GM04504 (cell line): ENCODE results near the gene CHSY3.

Experiments used
- DNase-seq: peaks from one replicate; pipeline ENCODE4 v3.0.0-alpha.2; 2012; ENCODE audit warnings: low read depth

CHSY3 gene

DNA sequence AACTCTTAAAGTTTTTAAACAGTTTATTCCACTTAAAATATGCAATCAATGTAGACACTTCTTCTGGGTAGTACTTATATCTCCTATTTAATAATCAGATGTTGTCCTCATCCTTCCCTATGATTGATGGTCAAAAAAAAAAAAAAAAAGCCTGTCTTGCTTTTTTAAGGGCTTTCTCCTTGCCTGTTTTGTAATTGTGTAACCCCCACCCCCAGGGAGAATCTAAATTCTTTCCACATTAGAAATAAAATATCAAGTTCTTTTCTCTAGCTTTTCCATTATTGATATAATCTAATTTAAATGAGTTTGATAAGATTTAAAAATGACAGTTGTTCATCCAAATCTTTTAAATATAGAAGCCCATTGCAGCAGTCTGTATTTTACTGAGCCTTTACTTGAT lies 119.7 kb downstream of the CHSY3 start:
- DNase-seq: no peak

DNA sequence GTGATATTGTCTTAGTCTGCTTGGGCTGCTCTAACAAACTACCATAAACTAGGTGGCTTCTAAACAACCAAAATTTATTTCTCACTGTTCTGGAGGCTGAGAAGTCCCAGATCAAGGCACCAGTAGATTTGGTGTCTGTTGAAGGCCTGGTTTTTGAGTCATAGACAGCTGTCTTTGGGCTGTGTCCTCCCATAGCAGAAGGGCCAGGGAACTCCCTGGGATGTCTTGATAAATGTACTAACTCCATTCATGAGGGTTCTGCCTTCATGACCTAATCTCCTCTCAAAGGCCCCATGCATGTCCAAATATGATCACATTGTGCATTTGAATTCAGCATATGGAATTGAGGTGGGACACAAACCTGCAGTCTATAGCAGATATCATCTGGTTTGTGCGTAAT lies 121.2 kb downstream of the CHSY3 start:
- DNase-seq: no peak

GRCh38 chr5:130032807-130033206 lies 128.5 kb downstream of the CHSY3 start:
- DNase-seq: no peak

GRCh38 chr5:130034566-130035210 lies 130.4 kb downstream of the CHSY3 start:
- DNase-seq: no peak

DNA sequence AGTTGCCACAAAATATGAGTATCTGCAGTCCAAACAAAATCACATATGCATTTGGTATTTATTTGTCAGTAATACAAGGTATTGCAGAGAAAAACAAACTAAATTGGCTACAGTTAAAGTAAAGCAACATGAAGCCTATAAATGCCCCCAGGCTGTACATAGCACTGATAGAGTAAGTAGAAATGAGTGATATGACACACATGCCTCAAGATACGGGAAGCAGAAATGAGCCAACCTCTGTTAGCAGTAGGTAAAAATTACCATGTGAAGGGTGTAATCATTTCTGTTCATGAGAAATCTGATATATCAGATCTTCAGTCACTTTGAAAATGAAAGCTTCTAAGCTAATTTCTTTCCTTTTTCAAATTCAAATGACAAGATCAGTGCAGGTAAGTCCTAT lies 131.1 kb downstream of the CHSY3 start:
- no peak for DNase-seq

GRCh38 chr5:130037905-130038304 lies 133.6 kb downstream of the CHSY3 start:
- DNase-seq: no peak

- no peak for DNase-seq
Measured at GRCh38 chr5:130043834-130044233, 139.6 kb downstream of the CHSY3 start.

GRCh38 chr5:130045334-130045733 lies 141.1 kb downstream of the CHSY3 start:
- DNase-seq: no peak

DNA sequence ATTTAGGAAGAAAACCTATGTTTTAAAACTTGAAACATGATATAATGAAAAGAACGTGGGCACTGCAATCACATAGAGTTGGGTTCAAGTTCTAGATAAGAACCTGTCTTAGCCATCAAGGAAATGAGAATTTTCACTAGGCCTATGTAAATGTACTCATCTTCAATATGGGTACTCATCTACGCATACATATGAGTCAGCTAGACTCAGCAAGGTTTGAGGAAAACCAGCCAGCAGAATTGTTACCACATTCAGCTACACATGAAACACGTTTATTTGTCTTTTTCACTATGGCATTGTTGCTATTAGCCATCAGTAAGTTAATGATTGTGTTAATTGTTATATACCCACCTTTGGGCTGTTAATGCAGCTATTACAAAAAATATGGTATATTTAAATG lies 146.3 kb downstream of the CHSY3 start:
- no peak for DNase-seq

DNA sequence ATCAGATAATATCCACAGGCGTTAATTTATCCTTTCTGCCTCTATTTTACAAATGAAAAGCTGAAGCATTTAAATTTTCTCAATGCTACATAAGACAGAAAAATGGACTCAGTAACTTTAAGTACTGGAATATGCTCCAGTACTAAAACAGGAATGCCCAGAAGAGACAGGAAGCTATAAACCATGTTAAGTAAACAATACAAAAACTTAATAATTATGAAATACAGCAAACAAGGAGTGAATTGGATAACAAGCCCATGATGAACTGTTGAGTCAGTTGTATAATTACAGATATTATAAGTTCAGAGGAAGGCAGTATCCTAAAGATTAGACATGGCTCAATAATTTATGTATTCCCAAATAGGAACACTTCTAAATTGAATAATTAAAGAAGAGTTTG lies 148.5 kb downstream of the CHSY3 start:
- DNase-seq: no peak

- no peak for DNase-seq
Measured at GRCh38 chr5:130055572-130055971, 151.3 kb downstream of the CHSY3 start.

- no peak for DNase-seq
Measured at GRCh38 chr5:130061746-130062145, 157.5 kb downstream of the CHSY3 start.

DNA sequence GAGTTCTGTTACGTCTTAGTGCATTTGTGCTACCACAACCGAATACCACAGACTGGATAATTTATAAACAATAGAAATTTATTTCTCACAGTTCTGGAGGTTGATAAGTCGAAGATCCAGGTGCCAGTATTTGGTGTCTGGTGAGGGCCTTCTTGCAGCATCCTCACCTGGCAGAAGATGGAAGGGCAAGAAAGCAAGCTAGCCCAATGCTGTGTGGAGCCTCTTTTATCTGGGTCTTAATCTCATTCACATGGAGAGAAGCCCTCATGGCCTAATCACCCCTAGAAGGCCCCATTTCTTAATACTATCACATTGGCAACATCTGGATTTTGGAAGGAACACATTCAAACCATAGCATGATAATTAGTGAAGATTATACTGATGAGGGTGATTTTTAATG lies 159.3 kb downstream of the CHSY3 start:
- DNase-seq: no peak

GRCh38 chr5:130064484-130064883 lies 160.2 kb downstream of the CHSY3 start:
- no peak for DNase-seq

DNA sequence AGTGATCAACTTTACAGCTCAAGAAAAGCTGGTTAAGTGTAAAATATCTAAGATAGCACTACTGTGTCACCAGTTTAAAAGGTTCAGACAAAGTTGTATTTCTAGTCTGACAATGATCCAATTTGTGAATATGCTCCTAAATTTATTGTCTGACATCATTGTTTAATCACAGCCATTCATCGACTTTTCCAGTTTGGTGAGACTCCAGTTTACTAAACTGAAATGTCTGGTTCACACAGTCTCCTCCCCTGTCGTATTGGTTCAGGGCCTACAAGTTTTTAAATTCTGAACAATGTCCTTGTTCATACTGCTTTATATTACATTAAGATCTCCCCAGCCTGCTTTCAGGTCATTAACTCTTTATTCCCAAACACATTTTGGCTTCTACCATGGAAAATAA lies 161.4 kb downstream of the CHSY3 start:
- DNase-seq: no peak

GRCh38 chr5:130066644-130067043 lies 162.4 kb downstream of the CHSY3 start:
- DNase-seq: no peak

DNA sequence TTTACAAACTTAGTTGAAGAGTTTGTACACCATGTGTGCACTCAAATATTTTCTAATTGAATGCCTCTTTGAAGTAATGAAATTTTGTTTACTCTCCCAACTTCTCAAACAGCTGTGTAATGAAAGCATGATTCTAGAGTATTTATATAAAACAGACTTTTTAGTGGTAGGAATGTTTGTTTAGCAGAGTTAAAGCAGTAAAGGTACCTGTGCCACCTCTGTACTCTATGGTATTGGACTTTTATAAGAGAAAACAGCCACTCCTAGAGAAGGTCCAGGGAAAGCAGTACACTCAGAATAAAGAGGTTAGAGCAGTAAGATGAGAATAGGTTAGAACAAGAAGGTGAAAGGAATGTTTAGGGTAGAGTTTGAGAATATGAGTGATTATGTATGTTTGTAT lies 163.1 kb downstream of the CHSY3 start:
- DNase-seq: no peak

- no peak for DNase-seq
Measured at GRCh38 chr5:130068101-130068500, 163.8 kb downstream of the CHSY3 start.

DNA sequence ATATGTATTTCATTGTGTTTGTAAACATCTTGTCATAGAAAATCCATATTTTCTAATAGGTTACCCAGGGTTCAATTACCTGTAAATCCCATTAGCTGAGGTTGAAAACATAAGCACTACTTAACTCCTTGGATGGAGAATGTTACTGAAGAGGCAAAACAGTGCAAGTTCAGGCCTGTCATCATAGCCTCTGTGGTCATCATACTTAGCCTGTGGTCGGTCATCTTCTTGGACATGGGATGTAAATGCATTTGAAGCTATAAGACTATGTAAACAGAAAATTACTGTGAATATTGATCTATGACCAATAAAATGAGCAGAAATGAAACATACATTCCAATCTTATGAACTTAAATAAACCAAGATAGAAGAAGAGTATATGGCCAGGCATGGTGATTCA lies 164.7 kb downstream of the CHSY3 start:
- DNase-seq: no peak

GRCh38 chr5:130074820-130075219 lies 170.6 kb downstream of the CHSY3 start:
- DNase-seq: no peak

DNA sequence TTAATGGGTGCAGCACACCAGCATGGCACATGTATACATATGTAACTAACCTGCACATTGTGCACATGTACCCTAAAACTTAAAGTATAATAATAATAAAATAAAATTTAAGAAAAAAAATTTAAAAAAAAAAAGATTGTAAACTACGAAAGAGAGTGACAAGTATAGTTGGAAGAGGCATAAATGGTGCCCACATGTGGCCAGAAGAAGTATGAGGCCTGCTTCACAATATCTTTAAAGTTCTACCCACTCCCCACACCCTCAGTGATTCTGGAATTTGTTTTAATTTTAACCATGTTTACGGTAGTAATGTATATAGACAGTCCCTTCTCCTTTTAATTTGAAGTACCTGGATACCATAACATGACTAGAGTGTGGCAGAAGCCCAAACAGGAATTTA lies 172.7 kb downstream of the CHSY3 start:
- no peak for DNase-seq

GRCh38 chr5:130078661-130079060 lies 174.4 kb downstream of the CHSY3 start:
- no peak for DNase-seq

- DNase-seq: no peak
Measured at GRCh38 chr5:130090569-130091270, 186.5 kb downstream of the CHSY3 start.

GRCh38 chr5:130092991-130093390 lies 188.7 kb downstream of the CHSY3 start:
- no peak for DNase-seq
